Sciatic nerve (tissue), 2 donors: ENCODE data around the gene ROR1. TPM values are rescaled to one million over a fixed set of nuclear protein-coding genes. Genes with fewer than 3 reads are reported as not detected.

Experiments used
- ATAC-seq: fragments of 200-7000 bp; cut with Tn5 transposase; one replicate; pipeline ENCODE4 v1.9.1; 2020; ENCODE audit warnings: mild to moderate bottlenecking, moderate library complexity
- DNase-seq: peaks from one replicate; pipeline ENCODE4 v3.0.0-alpha.2; 2020; ENCODE audit warnings: low spot score
- intact Hi-C: fragments of 100-400 bp; cut with DNase I; formaldehyde crosslinking; loops from one replicate; pipeline ENCODE4 v1.14.2; 2022
- total RNA-seq: library from RNA; stranded (reverse); fragmentation: NEBNext Ultra II Directional; extraction: Animal tissue kit (Norgen Biotek cat#: 25700); gene quantifications from one replicate; pipeline ENCODE4 v1.2.1, GENCODE V29; 2021
- donor health status: DM: no; HTN: no; CAD: no.
- donor health status: DM: no; HTN: no; CAD: no.

The ROR1 gene
- total RNA-seq, 1 donor from 2014 or later, result 16.7 TPM

- DNase-seq (no peak), ATAC-seq (peak; percentile 62)
- intact Hi-C loops, result no loop called here
These were observed 276.8 kb downstream of the ROR1 start for GRCh38 chr1:64050601-64051000.

GRCh38 chr1:64051796-64052195 is 278.0 kb downstream of the ROR1 start:
- intact Hi-C loops, result no loop called here
- no peak for ATAC-seq
- no peak for DNase-seq

- DNase-seq (no peak), ATAC-seq (no peak)
- intact Hi-C loops, result no loop called here
These were observed 279.0 kb downstream of the ROR1 start for GRCh38 chr1:64052777-64053176.

DNA sequence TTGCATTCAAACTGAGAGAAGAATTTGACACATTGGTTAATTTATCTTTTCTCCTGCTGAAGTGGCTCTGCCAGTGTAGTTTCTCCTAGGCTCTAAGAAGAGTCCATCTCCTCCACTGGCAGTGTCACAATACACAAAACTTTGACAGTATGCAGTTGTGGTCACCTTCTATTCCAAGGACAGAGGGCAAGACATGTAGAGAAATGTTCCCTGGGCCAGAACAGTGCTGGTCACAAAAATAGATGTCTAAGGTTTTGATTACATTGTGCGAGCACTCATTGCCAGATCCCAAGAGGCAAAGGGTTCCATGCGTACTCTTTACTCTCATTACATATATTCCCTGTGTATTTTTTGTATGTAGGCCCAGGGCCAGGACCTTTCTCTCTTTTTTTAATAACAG is 281.5 kb downstream of the ROR1 start:
- intact Hi-C loops, result no loop called here
- DNase-seq (no peak), ATAC-seq (no peak)

- ATAC-seq (no peak), DNase-seq (no peak)
- intact Hi-C loops, result no loop called here
These were observed 285.7 kb downstream of the ROR1 start for GRCh38 chr1:64059556-64059955.

- intact Hi-C loops, result no loop called here
- DNase-seq (no peak), ATAC-seq (no peak)
These were observed 286.9 kb downstream of the ROR1 start for GRCh38 chr1:64060611-64061302.

- intact Hi-C loops, result no loop called here
- ATAC-seq, result no peak
- no peak for DNase-seq
These were observed 287.8 kb downstream of the ROR1 start for GRCh38 chr1:64061430-64062104.

GRCh38 chr1:64062529-64062928 is 288.7 kb downstream of the ROR1 start:
- intact Hi-C loops, result no loop called here
- no peak for ATAC-seq
- no peak for DNase-seq

DNA sequence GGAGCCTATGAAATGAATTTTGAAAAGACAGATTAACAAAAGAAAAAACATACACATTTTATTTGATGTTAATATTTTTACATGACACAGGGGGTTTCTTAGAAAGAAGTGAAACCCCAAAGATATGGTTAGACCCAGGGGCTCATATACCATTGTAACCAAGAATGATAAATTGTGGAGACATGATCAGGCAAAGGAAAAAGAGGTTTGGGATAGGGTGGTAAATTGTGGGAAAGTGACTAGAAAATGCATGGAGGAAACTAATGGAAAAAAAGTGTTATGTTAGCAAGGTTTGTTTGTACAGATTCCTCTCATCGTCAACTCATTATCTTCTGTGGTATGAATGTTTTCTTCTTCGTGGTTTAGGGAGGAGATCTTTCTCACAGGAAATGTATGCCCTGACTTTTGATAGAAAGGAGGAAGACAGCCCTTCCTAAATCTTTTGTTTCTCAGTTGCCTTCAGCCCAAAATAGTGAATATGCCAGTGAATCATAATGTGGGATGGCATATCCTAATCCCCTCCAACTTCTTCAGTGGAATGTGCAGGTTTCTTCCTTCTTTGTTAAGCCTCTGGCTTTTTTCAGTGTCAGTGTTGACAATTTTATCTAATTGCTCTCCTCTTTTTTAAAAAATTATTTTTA is 289.2 kb downstream of the ROR1 start:
- intact Hi-C loops, result no loop called here
- ATAC-seq, result no peak
- no peak for DNase-seq

GRCh38 chr1:64065571-64065970 is 291.8 kb downstream of the ROR1 start:
- intact Hi-C loops, result no loop called here
- ATAC-seq (no peak), DNase-seq (no peak)

- intact Hi-C loops, result no loop called here
- peak; percentile 58 for ATAC-seq
- DNase-seq, result no peak
These were observed 298.4 kb downstream of the ROR1 start for GRCh38 chr1:64072089-64072793.

DNA sequence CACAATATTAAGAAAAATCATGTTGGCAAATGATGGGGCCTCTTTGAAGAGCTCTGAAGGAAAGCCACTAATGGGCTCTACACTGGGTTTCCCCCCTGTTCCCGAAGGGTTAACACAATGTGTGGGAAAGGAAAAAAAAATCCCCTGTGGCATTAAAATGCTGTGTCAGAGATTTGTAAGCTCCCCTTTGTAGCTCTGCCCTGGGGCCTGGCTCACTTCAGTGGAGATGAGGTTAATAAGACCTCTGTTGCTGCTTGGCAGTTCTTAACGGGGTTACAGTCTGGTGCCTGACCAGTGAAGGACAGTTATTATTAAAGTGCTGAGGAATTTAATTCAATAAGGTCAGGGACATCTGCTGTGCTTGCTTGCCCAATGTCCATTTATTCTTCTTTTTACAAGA is 299.9 kb downstream of the ROR1 start:
- ATAC-seq (peak; percentile 68), DNase-seq (no peak)
- intact Hi-C loops, result no loop called here

DNA sequence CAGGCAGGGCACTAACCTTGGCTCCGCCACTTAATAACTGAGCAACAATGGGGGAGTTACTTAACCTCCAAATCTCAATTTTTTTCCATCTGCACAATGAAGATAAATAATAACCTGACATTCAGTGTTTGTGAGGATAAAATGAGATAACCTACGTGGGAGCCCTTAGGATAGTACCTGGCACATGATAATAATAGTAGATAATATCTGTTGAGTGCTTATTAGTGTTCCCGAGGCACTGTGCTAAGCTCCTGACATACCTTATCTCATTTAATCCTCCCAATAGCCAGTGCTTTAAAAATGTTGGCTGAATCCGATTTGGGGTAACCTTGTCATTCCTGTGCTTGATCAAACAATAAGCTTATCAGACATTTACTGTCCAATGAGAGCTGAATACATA is 300.9 kb downstream of the ROR1 start:
- DNase-seq (no peak), ATAC-seq (no peak)
- intact Hi-C loops, result no loop called here

DNA sequence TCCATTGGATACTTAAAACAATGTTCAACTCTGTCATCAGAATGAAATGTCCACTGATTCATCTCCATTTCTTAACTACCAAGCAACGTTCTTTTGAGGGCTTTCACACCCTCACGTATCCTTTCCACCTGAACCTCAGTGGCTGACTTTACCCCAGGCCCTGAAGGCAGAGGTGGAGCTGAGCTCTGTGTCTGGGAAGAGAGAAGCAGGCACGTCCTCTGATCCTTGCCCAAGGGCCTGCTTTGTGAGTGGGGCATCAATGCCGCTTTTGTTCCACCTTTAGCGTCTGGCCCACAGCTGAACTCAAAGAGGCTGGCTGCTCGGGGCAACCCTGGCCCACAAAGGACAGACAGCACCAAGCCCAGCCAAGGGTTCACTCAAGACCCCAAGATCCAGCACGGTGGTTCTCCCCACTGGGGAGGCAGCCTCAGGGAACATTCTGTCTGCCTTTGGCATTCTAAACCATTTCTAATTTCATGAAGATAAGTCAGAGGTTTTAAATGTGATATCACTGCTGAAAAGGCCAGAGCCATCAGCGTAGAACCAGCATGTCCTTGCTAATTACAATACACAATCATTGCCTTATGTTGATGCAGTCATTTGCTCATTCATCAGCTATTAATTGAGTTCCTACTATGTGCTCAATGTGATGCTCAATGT is 303.6 kb downstream of the ROR1 start:
- no peak for ATAC-seq
- DNase-seq, result no peak
- intact Hi-C loops, result no loop called here

DNA sequence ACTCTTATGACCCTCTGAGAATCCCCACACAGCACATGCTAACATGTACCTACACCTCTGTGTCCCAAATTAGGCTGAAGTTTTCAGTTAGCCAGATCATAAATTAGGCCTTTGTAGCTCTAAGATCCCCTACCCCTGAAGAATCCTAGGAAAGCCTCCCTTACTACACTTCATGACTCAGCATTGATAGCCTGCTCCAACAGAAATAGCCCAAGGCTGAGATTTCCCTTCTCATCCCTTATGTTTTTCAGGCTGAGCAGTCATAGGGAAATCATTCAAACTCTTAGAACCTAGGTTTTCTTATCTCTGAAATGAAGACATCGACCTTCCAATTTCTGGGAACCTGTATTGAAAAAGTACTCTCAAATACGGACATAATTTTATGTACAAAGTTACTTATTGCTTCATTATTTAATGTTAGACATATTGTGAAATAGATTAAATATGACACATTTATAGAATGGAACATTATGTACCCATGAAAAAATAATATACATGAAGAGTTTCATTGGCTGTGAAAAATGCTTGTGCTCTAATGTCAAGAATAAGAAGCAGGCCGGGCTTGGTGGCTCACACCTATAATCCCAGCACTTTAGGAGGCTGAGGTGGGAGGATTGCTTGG is 307.2 kb downstream of the ROR1 start:
- intact Hi-C loops, result no loop called here
- ATAC-seq (no peak), DNase-seq (no peak)

DNA sequence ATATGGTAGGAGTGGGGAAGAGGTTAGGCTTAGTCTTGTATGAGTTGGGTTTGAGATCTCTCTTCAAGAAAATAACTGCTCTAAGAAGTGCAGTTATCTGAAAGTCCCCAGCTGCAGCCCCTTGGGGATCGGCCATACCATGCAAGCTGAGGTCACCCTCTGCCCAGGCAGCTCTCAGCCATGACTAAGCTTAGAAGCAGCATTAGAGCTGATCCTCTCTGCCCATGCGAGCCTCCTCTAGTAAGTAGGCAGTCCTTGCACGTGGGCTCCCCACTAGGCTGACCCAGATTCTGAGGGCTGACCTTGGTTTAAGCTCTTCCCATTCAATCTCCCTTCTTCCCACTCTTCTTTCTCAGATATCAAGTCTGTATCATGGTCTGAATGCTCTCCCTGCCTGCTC is 308.6 kb downstream of the ROR1 start:
- no peak for DNase-seq
- no peak for ATAC-seq
- intact Hi-C loops, result no loop called here

- no peak for DNase-seq
- intact Hi-C loops, result no loop called here
- ATAC-seq, result no peak
These were observed 310.6 kb downstream of the ROR1 start for GRCh38 chr1:64084451-64084850.

DNA sequence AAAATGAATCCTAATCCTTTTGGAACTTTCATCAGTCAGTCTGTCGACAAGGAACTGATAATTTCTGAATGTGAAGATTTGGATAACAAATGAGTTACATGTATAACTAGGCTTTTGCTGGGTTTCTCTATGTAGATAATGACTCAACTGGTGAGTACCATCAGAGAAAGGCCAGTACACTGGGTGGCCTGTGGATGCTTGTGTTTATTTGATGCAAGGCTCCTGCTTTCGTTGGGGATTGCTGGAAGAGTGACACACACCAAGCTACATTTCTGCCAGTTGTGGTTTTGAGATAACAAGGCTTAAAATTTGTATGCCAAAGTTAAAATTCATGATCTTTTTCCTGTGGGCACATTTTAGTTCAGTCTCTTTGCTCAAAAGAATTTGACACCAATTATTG is 314.0 kb downstream of the ROR1 start:
- intact Hi-C loops, result no loop called here
- DNase-seq (no peak), ATAC-seq (no peak)

- DNase-seq, result no peak
- intact Hi-C loops, result no loop called here
- no peak for ATAC-seq
These were observed 316.6 kb downstream of the ROR1 start for GRCh38 chr1:64090436-64090835.
